ENCODE results near the gene PLCD4. TPM values are rescaled to one million over a fixed set of nuclear protein-coding genes. Genes with fewer than 3 reads are reported as not detected.

PLCD4 gene
- total and polyA plus RNA-seq, 2 of the 8 experiments (the other 6 are each of a cell fraction or from before 2014, with no cell fraction given): 0.21 to 0.50 TPM

GRCh38 chr2:218655751-218656150, 48.1 kb downstream of the PLCD4 start:
- H3K23me2 ChIP-seq (ENCODE audit: low read depth, low read length): peaks cover 10% of the 10 kb centered on the region; the same call in 1 of the 2 replicates
- no peak overlapping the region for H2BK5ac ChIP-seq (ENCODE audit: low read depth, low read length)
- H3K9ac ChIP-seq (replicated peaks in 1 of 4; ENCODE audit: extremely low read depth in 1 of 4, low read depth in 3 of 4, low read length in 3 of 4): no peak overlapping the region; a peak in 1 of 7 replicates
- H2BK120ac ChIP-seq (replicated peaks; ENCODE audit: low read depth, low read length): no peak overlapping the region
- TF ChIP-seq SAP30 (IDR thresholded peaks at IDR 0.05; ENCODE audit: insufficient read depth, insufficient replicate concordance, low read length) (no peak), KDM5A (IDR thresholded peaks at IDR 0.05; ENCODE audit: low read length) (no peak), HDAC2 (IDR thresholded peaks at IDR 0.05; ENCODE audit: borderline replicate concordance in 1 of 2, low read depth in 2 of 2, low read length in 2 of 2) (no peak), ZNF274 (IDR thresholded peaks at IDR 0.05; ENCODE audit: borderline replicate concordance, extremely low read depth, low read length) (no peak), SRF (IDR thresholded peaks at IDR 0.05; ENCODE audit: low read depth, low read length) (no peak), MAFK (IDR thresholded peaks at IDR 0.05; ENCODE audit: low read depth, low read length) (no peak), KDM4A (IDR thresholded peaks at IDR 0.05; ENCODE audit: low read depth, low read length, severe bottlenecking) (no peak)
- H3K14ac ChIP-seq (ENCODE audit: insufficient read length): no peak overlapping the region
- H3K79me2 ChIP-seq (ENCODE audit: control insufficient read depth in 1 of 2, insufficient read depth in 2 of 2, low read length in 2 of 2): peaks cover 0 to 7% of the 10 kb centered on the region in 2 experiments; a peak in 1 of 4 replicates
- H2AFZ ChIP-seq (ENCODE audit: low read length): no peak overlapping the region
- peaks cover 21 to 50% (median 29%) of the 10 kb centered on the region in 4 experiments for H3K36me3 ChIP-seq (ENCODE audit: control insufficient read depth in 2 of 4, insufficient read depth in 4 of 4, low read length in 3 of 4)
- no peak overlapping the region for H3K27ac ChIP-seq (ENCODE audit: low read depth, low read length)
- no peak overlapping the region for H3K4me3 ChIP-seq (ENCODE audit: extremely low read depth in 1 of 4, insufficient read depth in 2 of 4, low read depth in 3 of 4, low read length in 4 of 4)
- WGBS, 2 experiments (ENCODE audit: extremely low coverage in 1 of 2, insufficient coverage in 1 of 2, insufficient read length in 1 of 2, insufficient replicate concordance in 2 of 2, low coverage in 1 of 2, low lambda C conversion rate in 2 of 2, missing lambda C conversion rate in 1 of 2): 94% methylated on average over 2 of the region's 2 CpGs; no CpG with 5 or more reads in 1 of the 2 experiments
- H3K79me1 ChIP-seq (ENCODE audit: low read depth, low read length): 0 out of 2 replicates have a peak, but pooled peaks cover 3% of the 10 kb centered on the region
- no peak overlapping the region for H3K56ac ChIP-seq (replicated peaks; ENCODE audit: insufficient read length, low read depth, low read length)
- H3K23ac ChIP-seq (ENCODE audit: insufficient read length): no peak overlapping the region
- ChIA-PET CTCF (ENCODE audit: partially characterized antibody) (interaction anchor here (2.3 kb wide), 1 partner anchor 32 kb away, joined by 5 read pairs; no protein-coding TSS in a partner anchor), POLR2A (ENCODE audit: partially characterized antibody) (interaction anchor here (1.1 to 1.6 kb wide), 4 partner anchors 12 to 90 kb away, joined by 3 to 5 read pairs (median 3); partner anchors contain the start of gene USP37)
- no peaks in the 10 kb centered on the region for H3K9me3 ChIP-seq (ENCODE audit: insufficient read depth in 2 of 2, low read depth in 1 of 2, low read length in 1 of 2)
- FAIRE-seq (no peak), DNase-seq (ENCODE audit: low read depth in 1 of 2, low spot score in 2 of 2) (no peak)
- no peak overlapping the region for H2BK20ac ChIP-seq (ENCODE audit: low read length)
- no peak overlapping the region for H4K5ac ChIP-seq (ENCODE audit: insufficient read length, low read depth, low read length)
- H4K8ac ChIP-seq (ENCODE audit: extremely low read depth, insufficient read depth, low read length): no peak overlapping the region
- H4K20me1 ChIP-seq (replicated peaks in 1 of 2; ENCODE audit: control insufficient read depth in 1 of 2, insufficient read depth in 2 of 2, low read length in 2 of 2): peaks cover 0 to 6% of the 10 kb centered on the region in 2 experiments
- no peak overlapping the region for H2BK15ac ChIP-seq (ENCODE audit: low read length)
- no peak overlapping the region for H3K4me2 ChIP-seq (ENCODE audit: insufficient read depth in 1 of 2, low read depth in 2 of 2, low read length in 2 of 2)
- H3K4ac ChIP-seq (replicated peaks; ENCODE audit: insufficient read length, low read depth, low read length): no peak overlapping the region
- H4K91ac ChIP-seq (replicated peaks; ENCODE audit: insufficient read length, low read length): no peak overlapping the region
- H3K18ac ChIP-seq (ENCODE audit: extremely low read depth, low read length): no peak overlapping the region
- no peak overlapping the region for H2AK5ac ChIP-seq (ENCODE audit: low read depth, low read length)
- peaks cover 0 to 5% (median under 1%) of the 10 kb centered on the region in 4 experiments; a peak in 2 of 7 replicates for H3K4me1 ChIP-seq (replicated peaks in 1 of 4; ENCODE audit: control insufficient read depth in 3 of 4, insufficient read depth in 4 of 4, low read length in 3 of 4)
- no peaks in the 10 kb centered on the region for H3K27me3 ChIP-seq (replicated peaks in 1 of 4; ENCODE audit: control insufficient read depth in 3 of 4, extremely low read depth in 1 of 4, insufficient read depth in 3 of 4, low read length in 3 of 4)
- H2BK12ac ChIP-seq (ENCODE audit: low read depth, low read length): no peak overlapping the region
